AG09319 (cell line): ENCODE measurements around the gene GCGR.

Experiments
- DNase-seq: peaks from one replicate; pipeline ENCODE4 v3.0.0-alpha.2; 2010; ENCODE audit warnings: low read depth; ENCODE audit errors: extremely low read depth
- TF ChIP-seq, protein P1 (sequence below): IDR thresholded peaks from 2 replicates; pipeline ENCODE4 v1.5.1; 2011; ENCODE audit warnings: low read depth, mild to moderate bottlenecking, inconsistent platforms, low read length, moderate library complexity

Gene GCGR

DNA sequence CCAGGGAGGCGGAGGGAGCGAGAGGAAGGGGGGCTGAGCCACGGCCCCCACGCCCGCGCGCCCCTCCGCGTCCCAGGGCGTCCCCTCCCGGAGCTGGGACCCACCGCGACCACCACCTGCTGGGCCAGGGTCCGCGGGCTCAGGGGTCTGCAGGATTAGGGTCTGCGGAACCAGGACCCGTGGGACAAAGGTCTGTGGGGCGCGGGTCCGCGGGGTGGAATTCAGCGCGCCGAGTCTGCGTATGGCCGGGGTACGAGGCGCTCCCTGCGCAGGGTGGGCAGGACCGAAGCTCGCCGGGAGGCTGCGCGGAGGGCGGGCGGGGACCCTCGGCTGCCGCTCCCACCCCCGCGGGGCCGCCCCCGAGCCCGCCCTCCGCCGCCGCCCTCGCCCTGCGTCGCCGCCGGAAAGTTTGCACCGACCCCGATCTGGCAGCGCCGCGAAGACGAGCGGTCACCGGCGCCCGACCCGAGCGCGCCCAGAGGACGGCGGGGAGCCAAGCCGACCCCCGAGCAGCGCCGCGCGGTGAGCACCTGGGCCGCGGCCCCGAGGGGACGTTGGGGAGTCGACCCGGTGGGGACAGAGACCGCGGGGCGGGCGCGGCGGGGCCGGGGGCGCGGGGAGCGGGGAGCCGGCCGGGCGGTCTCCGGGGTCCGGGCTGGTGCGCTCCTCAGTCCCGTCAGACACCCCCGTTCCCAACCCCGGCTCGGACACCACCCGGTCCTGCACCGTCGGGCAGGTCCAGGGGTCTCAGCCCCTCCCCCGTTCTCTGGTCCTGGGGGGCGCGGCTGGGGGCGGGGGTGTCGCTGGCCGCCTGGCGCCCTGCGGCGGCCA lies at the start of gene GCGR:
Gene GCGR, plus strand, starts transcription at position 423 of the 831 bp plus-strand sequence. CDS start 4,869 bp downstream, outside the sequence.
- no peak for DNase-seq
- TF ChIP-seq, protein P1, sequence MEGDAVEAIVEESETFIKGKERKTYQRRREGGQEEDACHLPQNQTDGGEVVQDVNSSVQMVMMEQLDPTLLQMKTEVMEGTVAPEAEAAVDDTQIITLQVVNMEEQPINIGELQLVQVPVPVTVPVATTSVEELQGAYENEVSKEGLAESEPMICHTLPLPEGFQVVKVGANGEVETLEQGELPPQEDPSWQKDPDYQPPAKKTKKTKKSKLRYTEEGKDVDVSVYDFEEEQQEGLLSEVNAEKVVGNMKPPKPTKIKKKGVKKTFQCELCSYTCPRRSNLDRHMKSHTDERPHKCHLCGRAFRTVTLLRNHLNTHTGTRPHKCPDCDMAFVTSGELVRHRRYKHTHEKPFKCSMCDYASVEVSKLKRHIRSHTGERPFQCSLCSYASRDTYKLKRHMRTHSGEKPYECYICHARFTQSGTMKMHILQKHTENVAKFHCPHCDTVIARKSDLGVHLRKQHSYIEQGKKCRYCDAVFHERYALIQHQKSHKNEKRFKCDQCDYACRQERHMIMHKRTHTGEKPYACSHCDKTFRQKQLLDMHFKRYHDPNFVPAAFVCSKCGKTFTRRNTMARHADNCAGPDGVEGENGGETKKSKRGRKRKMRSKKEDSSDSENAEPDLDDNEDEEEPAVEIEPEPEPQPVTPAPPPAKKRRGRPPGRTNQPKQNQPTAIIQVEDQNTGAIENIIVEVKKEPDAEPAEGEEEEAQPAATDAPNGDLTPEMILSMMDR, result no peak

DNA sequence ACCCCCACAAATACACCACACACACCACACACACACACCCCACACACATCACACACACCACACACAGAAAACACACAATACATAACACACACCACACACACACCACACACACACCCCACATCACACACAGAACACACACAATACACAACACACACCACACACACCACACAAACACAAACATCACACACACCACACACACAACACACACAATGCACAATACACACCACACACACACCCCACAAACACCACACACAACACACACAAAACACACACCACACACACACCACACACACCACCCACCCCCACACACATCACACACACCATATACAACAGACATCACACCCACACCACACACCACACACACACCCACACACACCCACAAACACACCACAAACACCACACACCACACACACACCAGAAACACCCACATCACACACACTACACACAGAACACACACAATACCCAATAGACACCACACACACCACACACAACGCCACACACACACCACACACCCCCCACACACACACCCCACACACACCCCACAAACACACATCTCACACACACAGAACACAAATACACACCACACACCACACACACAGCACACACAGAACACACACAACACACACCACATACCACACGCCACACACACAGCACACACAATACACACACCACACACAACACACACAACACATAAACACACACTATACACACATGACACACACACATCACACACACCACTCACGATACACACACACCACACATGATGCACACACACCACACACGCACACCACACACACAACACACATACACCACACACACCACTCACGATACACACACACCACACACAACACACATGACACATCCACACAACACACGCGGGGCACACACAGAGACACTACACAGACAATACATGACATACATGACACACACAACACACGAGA lies 11.0 kb upstream of the GCGR start:
- TF ChIP-seq, protein P1, result no peak
- no peak for DNase-seq

- no peak for DNase-seq
- TF ChIP-seq, protein P1, result no peak
Measured at GRCh38 chr17:81794074-81794476, 9.9 kb upstream of the GCGR start.

GRCh38 chr17:81794509-81794908 lies 9.4 kb upstream of the GCGR start:
- no peak for DNase-seq
- TF ChIP-seq, protein P1, result no peak

DNA sequence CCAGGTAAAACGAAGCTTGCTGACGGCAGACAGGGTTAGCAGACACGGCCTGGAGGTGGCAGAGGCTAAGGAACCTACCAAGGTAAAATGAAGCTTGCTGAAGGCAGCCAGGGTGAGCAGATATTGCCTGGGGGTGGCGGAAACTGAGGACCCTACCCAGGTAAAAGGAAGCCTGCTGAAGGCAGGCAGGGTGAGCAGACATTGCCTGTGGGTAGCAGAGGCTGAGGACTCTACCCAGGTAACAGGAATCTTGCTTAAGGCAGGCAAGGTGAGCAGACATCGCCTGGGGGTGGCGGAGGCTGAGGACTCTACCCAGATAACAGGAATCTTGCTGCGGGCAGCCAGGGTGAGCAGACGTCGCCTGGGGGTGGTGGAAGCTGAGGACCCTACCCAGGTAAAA lies 2.6 kb upstream of the GCGR start:
- TF ChIP-seq, protein P1, result no peak
- DNase-seq, result no peak

- TF ChIP-seq, protein P1, result no peak
- DNase-seq, result no peak
Measured at GRCh38 chr17:81802048-81802758, 1.7 kb upstream of the GCGR start.
